H1 (cell line): Measurements from ENCODE around the gene KTN1. TPM values are rescaled to one million over a fixed set of nuclear protein-coding genes. Genes with fewer than 3 reads are reported as not detected.

ENCODE experiments used
- CTCF ChIA-PET: fragments of 300-600 bp; sonication (Branson Sonifier 250); formaldehyde crosslinking; loops from one replicate; lab custom pipeline; 2021; ENCODE audit not compliant: partially characterized antibody; lab: Charles Lee
- POLR2A ChIA-PET: fragments of 300-600 bp; sonication (Branson Sonifier 250); formaldehyde crosslinking; loops from one replicate; lab custom pipeline; 2021; ENCODE audit warnings: inconsistent platforms; ENCODE audit not compliant: partially characterized antibody; lab: Charles Lee
- DNase-seq, 2 experiments: peaks; one replicate each; pipeline versions ENCODE4 v3.0.0 to v3.0.0-alpha.2; 2010 to 2022; ENCODE audit warnings: low spot score in 2 of 2, low read depth in 1 of 2, mixed read lengths in 1 of 2
- FAIRE-seq: peaks from 2 replicates; lab custom pipeline; 2011; peaks lifted over from hg19 to GRCh38; lab: Jason Lieb, UNC
- H2AFZ ChIP-seq: 2 replicates; pipeline ENCODE4 v1.8.1; 2012; ENCODE audit warnings: low read length, inconsistent platforms
- H2AK5ac ChIP-seq: 2 replicates; pipeline ENCODE4 v1.6.1; 2013; ENCODE audit warnings: low read depth, low read length
- H2BK120ac ChIP-seq: replicated peaks from 2 replicates; pipeline ENCODE3; 2013; ENCODE audit warnings: low read depth, low read length, inconsistent platforms
- H2BK12ac ChIP-seq: 2 replicates; pipeline ENCODE4 v1.6.1; 2013; ENCODE audit warnings: low read depth, low read length
- H2BK15ac ChIP-seq: 2 replicates; pipeline ENCODE4 v1.6.1; 2013; ENCODE audit warnings: low read length
- H2BK20ac ChIP-seq: 2 replicates; pipeline ENCODE4 v1.6.1; 2013; ENCODE audit warnings: low read length
- H2BK5ac ChIP-seq: 2 replicates; pipeline ENCODE4 v1.6.1; 2013; ENCODE audit warnings: low read depth, low read length
- H3K14ac ChIP-seq: 2 replicates; pipeline ENCODE4 v1.6.1; 2013; ENCODE audit warnings: inconsistent platforms; ENCODE audit not compliant: insufficient read length
- H3K18ac ChIP-seq: 2 replicates; pipeline ENCODE4 v1.6.1; 2013; ENCODE audit warnings: low read length; ENCODE audit errors: extremely low read depth
- H3K23ac ChIP-seq: 2 replicates; pipeline ENCODE4 v1.6.1; 2013; ENCODE audit warnings: inconsistent platforms; ENCODE audit not compliant: insufficient read length
- H3K23me2 ChIP-seq: 2 replicates; pipeline ENCODE4 v1.6.1; 2013; ENCODE audit warnings: low read depth, low read length
- H3K27ac ChIP-seq: 2 replicates; pipeline ENCODE4 v1.6.1; 2011; ENCODE audit warnings: low read depth, low read length, inconsistent platforms
- H3K27me3 ChIP-seq, 4 experiments: replicated peaks in 1 of 4; 1 replicate in 1 of 4; 2 replicates in 3 of 4; pipeline versions ENCODE4 v1.6.1 to v1.8.1; 2011 to 2013; ENCODE audit warnings: low read length in 3 of 4, mild to moderate bottlenecking in 3 of 4, inconsistent platforms in 2 of 4, mixed read lengths in 2 of 4, moderate library complexity in 1 of 4; ENCODE audit not compliant: control insufficient read depth in 3 of 4, insufficient read depth in 3 of 4; ENCODE audit errors: extremely low read depth in 1 of 4
- H3K36me3 ChIP-seq, 4 experiments: 2 replicates each; pipeline versions ENCODE4 v1.6.1 to v1.8.1; 2011 to 2013; ENCODE audit warnings: mild to moderate bottlenecking in 4 of 4, low read length in 3 of 4, moderate library complexity in 2 of 4, control low read depth in 1 of 4, inconsistent platforms in 1 of 4; ENCODE audit not compliant: insufficient read depth in 4 of 4, control insufficient read depth in 2 of 4
- H3K4ac ChIP-seq: replicated peaks from 2 replicates; pipeline ENCODE3; 2013; ENCODE audit warnings: low read length, low read depth, mixed read lengths, inconsistent platforms; ENCODE audit not compliant: insufficient read length
- H3K4me1 ChIP-seq, 4 experiments: replicated peaks in 1 of 4; 1 replicate in 1 of 4; 2 replicates in 3 of 4; pipeline versions ENCODE4 v1.6.1 to v1.8.1; 2011 to 2013; ENCODE audit warnings: low read length in 3 of 4, inconsistent platforms in 2 of 4, mixed read lengths in 1 of 4; ENCODE audit not compliant: insufficient read depth in 4 of 4, control insufficient read depth in 3 of 4
- H3K4me2 ChIP-seq, 2 experiments: 2 replicates each; pipeline versions ENCODE4 v1.6.1 to v1.8.1; 2011 to 2013; ENCODE audit warnings: low read depth in 2 of 2, low read length in 2 of 2, control low read depth in 1 of 2, inconsistent platforms in 1 of 2, mild to moderate bottlenecking in 1 of 2; ENCODE audit not compliant: insufficient read depth in 1 of 2
- H3K4me3 ChIP-seq, 4 experiments: fragments of 200-600, 300-600 bp in 1 of 4; sonication (generic), shearing (Covaris generic), sonication (Bioruptor Twin) in 1 of 4; 2 replicates each; pipeline versions ENCODE4 v1.5.1 to v1.8.1; 2011 to 2016; ENCODE audit warnings: low read length in 4 of 4, low read depth in 3 of 4, control low read depth in 2 of 4, inconsistent platforms in 2 of 4, mild to moderate bottlenecking in 2 of 4, mixed read lengths in 1 of 4, moderate library complexity in 1 of 4; ENCODE audit not compliant: insufficient read depth in 2 of 4; ENCODE audit errors: extremely low read depth in 1 of 4
- H3K56ac ChIP-seq: replicated peaks from 2 replicates; pipeline ENCODE3; 2013; ENCODE audit warnings: low read depth, mild to moderate bottlenecking, mixed read lengths, low read length, inconsistent platforms; ENCODE audit not compliant: insufficient read length
- H3K79me1 ChIP-seq: 2 replicates; pipeline ENCODE4 v1.6.1; 2013; ENCODE audit warnings: low read depth, low read length, control low read depth
- H3K79me2 ChIP-seq, 2 experiments: 2 replicates each; pipeline versions ENCODE4 v1.6.1 to v1.8.1; 2012 to 2013; ENCODE audit warnings: low read length in 2 of 2, mild to moderate bottlenecking in 2 of 2, inconsistent platforms in 1 of 2; ENCODE audit not compliant: insufficient read depth in 2 of 2, control insufficient read depth in 1 of 2
- H3K9ac ChIP-seq, 4 experiments: replicated peaks in 1 of 4; 1 replicate in 1 of 4; 2 replicates in 3 of 4; pipeline versions ENCODE4 v1.6.1 to v1.8.1; 2011 to 2013; ENCODE audit warnings: low read depth in 3 of 4, low read length in 3 of 4, control low read depth in 2 of 4, mild to moderate bottlenecking in 2 of 4, moderate library complexity in 2 of 4, inconsistent platforms in 1 of 4; ENCODE audit errors: extremely low read depth in 1 of 4
- H3K9me3 ChIP-seq, 2 experiments: 2 replicates each; pipeline versions ENCODE4 v1.6.1 to v1.8.1; 2012 to 2013; ENCODE audit warnings: mild to moderate bottlenecking in 2 of 2, moderate library complexity in 2 of 2, control low read depth in 1 of 2, inconsistent platforms in 1 of 2, low read depth in 1 of 2, low read length in 1 of 2, mixed read lengths in 1 of 2; ENCODE audit not compliant: insufficient read depth in 2 of 2
- H4K20me1 ChIP-seq, 2 experiments: replicated peaks in 1 of 2; 2 replicates each; pipeline versions ENCODE3 to v1.8.1; 2011 to 2013; ENCODE audit warnings: inconsistent platforms in 2 of 2, low read length in 2 of 2, mild to moderate bottlenecking in 1 of 2; ENCODE audit not compliant: insufficient read depth in 2 of 2, control insufficient read depth in 1 of 2
- H4K5ac ChIP-seq: 2 replicates; pipeline ENCODE4 v1.6.1; 2013; ENCODE audit warnings: low read length, low read depth, mixed read lengths, inconsistent platforms; ENCODE audit not compliant: insufficient read length
- H4K8ac ChIP-seq: 2 replicates; pipeline ENCODE4 v1.8.0; 2013; ENCODE audit warnings: mild to moderate bottlenecking, moderate library complexity, low read length, inconsistent platforms; ENCODE audit not compliant: insufficient read depth; ENCODE audit errors: extremely low read depth
- H4K91ac ChIP-seq: replicated peaks from 2 replicates; pipeline ENCODE3; 2013; ENCODE audit warnings: low read length, mixed read lengths, inconsistent platforms; ENCODE audit not compliant: insufficient read length
- BRCA1 ChIP-seq: IDR thresholded peaks from 2 replicates; pipeline ENCODE4 v1.6.1; 2012; ENCODE audit warnings: low read depth, low read length, improper control_type of control experiment
- KDM1A ChIP-seq: fragments of 200-600, 300-600 bp; sonication (generic); IDR thresholded peaks from 2 replicates; pipeline ENCODE4 v1.7.1; 2016; ENCODE audit warnings: mild to moderate bottlenecking, low read length, borderline replicate concordance
- RAD21 ChIP-seq, 2 experiments: IDR thresholded peaks in 1 of 2; conservative IDR thresholded peaks in 1 of 2; 2 replicates each; pipeline ENCODE4 v1.6.1; 2011; ENCODE audit warnings: low read depth in 2 of 2, low read length in 2 of 2, improper control_type of control experiment in 1 of 2, inconsistent platforms in 1 of 2, mild to moderate bottlenecking in 1 of 2, moderate library complexity in 1 of 2
- TCF12 ChIP-seq: IDR thresholded peaks from 2 replicates; pipeline ENCODE4 v1.6.1; 2011; ENCODE audit warnings: low read depth, mild to moderate bottlenecking, low read length
- ZNF274 ChIP-seq: IDR thresholded peaks from 2 replicates; pipeline ENCODE4 v1.7.0; 2012; ENCODE audit warnings: low read length, borderline replicate concordance; ENCODE audit errors: extremely low read depth
- WGBS, 2 experiments: shearing (Covaris generic) in 1 of 2; methylation state at CpG; one replicate each; pipeline versions ENCODE4 v1.1.6 to v1.1.7; 2013 to 2015; ENCODE audit warnings: low lambda C conversion rate in 2 of 2, mixed read lengths in 2 of 2, inconsistent platforms in 1 of 2, low coverage in 1 of 2, missing lambda C conversion rate in 1 of 2; ENCODE audit not compliant: insufficient replicate concordance in 2 of 2, insufficient coverage in 1 of 2, insufficient read length in 1 of 2; ENCODE audit errors: extremely low coverage in 1 of 2, missing lambda C conversion rate in 1 of 2; 5-methylcytosine and 5-hydroxymethylcytosine counted together
- polyA plus RNA-seq, 7 experiments: library from polyadenylated mRNA; depleted of rRNA in 3 of 7; stranded (reverse) in 5 of 7; unstranded in 2 of 7; fragments of >200 nt in 5 of 7; fragments of 200-250 nt in 2 of 7; gene quantifications; 1 replicate in 5 of 7; 2 replicates in 1 of 7; 4 replicates in 1 of 7; pipeline versions ENCODE4 v1.2.1 to v1.2.3, GENCODE V29; 2011 to 2013; ENCODE audit warnings: missing spikeins in 2 of 7, mixed read lengths in 2 of 7
- total RNA-seq: library from RNA; stranded (reverse); fragmentation: NEBNext Ultra II Directional; extraction: Animal tissue kit (Norgen Biotek cat#: 25700); gene quantifications from 2 replicates; pipeline ENCODE4 v1.2.1, GENCODE V29; 2021

KTN1 gene
- total and polyA plus RNA-seq, 2 of the 8 experiments (the other 6 are each of a cell fraction or from before 2014, with no cell fraction given) = 15.4 to 151 TPM

GRCh38 chr14:55704654-55705053 is 124.6 kb downstream of the KTN1 start:
- POLR2A ChIA-PET = no interaction called here

More at GRCh38 chr14:55704654-55705053, 124.6 kb downstream of the KTN1 start:
- no peak overlapping the region for H4K5ac ChIP-seq
- H2BK120ac ChIP-seq = no peak overlapping the region
- H3K27me3 ChIP-seq = no peaks in the 10 kb centered on the region
- no peak overlapping the region for H2BK20ac ChIP-seq
- no peak overlapping the region for H3K14ac ChIP-seq
- no peak overlapping the region for H3K27ac ChIP-seq
- CTCF ChIA-PET = interaction anchor here (0.9 to 3.5 kb wide), 9 partner anchors 9 to 785 kb away, joined by 3 to 16 read pairs (median 4); partner anchors contain the start of gene TBPL2
- FAIRE-seq (no peak), DNase-seq (no peak)
- no peaks in the 10 kb centered on the region; a peak in 1 of 8 replicates for H3K36me3 ChIP-seq
- H2AFZ ChIP-seq = no peak overlapping the region
- no peak for TF ChIP-seq BRCA1
- TF ChIP-seq RAD21 (IDR thresholded peaks at IDR 0.05 in 1 of 2, conservative IDR thresholded peaks at IDR 0.05 in 1 of 2; ENCODE audit: low read depth in 2 of 2, low read length in 2 of 2) = no peak
- no peak for TF ChIP-seq KDM1A
- TF ChIP-seq TCF12 = no peak
- TF ChIP-seq ZNF274 = no peak
- 79% methylated on average over 1 of the region's 1 CpG; no CpG with 5 or more reads in 1 of the 2 experiments for WGBS, 2 experiments
- H3K79me2 ChIP-seq = no peaks in the 10 kb centered on the region
- no peak overlapping the region for H3K23ac ChIP-seq
- H3K79me1 ChIP-seq = no peaks in the 10 kb centered on the region
- no peak overlapping the region for H2BK12ac ChIP-seq
- H3K18ac ChIP-seq = no peak overlapping the region
- no peak overlapping the region for H2BK5ac ChIP-seq
- no peaks in the 10 kb centered on the region for H4K20me1 ChIP-seq
- no peak overlapping the region for H3K56ac ChIP-seq
- H3K4me3 ChIP-seq = no peak overlapping the region
- no peak overlapping the region for H2BK15ac ChIP-seq
- no peaks in the 10 kb centered on the region for H3K4me1 ChIP-seq
- H3K4me2 ChIP-seq = no peak overlapping the region
- H3K4ac ChIP-seq = no peak overlapping the region
- no peak overlapping the region for H2AK5ac ChIP-seq
- H3K9ac ChIP-seq = no peak overlapping the region
- H3K9me3 ChIP-seq = no peaks in the 10 kb centered on the region
- H4K8ac ChIP-seq = no peak overlapping the region
- H4K91ac ChIP-seq = no peak overlapping the region
- no peaks in the 10 kb centered on the region for H3K23me2 ChIP-seq
